Retinal pigment epithelial cell (primary cell): Measurements from ENCODE around the gene NEO1.
"Not testable (repeated sequence)": the region's sequence is repeated elsewhere in the genome, so short reads cannot be mapped to it uniquely, and the experiment has no call there.

ENCODE experiments used
- DNase-seq: peaks from one replicate; pipeline ENCODE4 v3.0.0-alpha.2; 2010; ENCODE audit warnings: low read depth
- H3K4me3 ChIP-seq: 2 replicates; pipeline ENCODE4 v1.5.1; 2011; ENCODE audit warnings: mild to moderate bottlenecking, low read length, control low read depth, moderate library complexity
- CTCF ChIP-seq: conservative IDR thresholded peaks from 2 replicates; pipeline ENCODE4 v1.5.1; 2011; ENCODE audit warnings: low read depth, low read length, control low read depth, inconsistent platforms

The NEO1 gene

GRCh38 chr15:73183071-73183470 is 130.8 kb downstream of the NEO1 start:
- no peak overlapping the region for H3K4me3 ChIP-seq
- DNase-seq: no peak
- no peak for TF ChIP-seq CTCF

DNA sequence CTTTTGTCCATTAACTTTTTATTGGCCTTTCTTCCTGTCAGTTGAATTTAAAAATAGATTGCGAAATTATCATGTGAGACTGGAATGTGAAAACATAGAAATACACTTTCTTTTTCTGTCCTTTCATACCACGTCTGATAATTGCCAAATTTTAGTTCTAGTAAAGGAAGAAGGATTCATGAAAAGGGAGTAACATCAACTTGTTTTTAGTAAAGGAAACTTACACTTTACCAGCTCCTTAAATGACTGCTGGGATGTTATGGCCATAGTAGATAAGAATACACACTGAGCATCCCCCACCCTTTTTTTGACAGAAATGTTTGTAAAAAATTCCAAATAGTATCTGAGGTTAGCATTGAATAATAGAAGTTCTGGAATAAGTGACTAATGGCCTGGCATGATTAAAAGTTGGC is 137.9 kb downstream of the NEO1 start:
- no peak for TF ChIP-seq CTCF
- no peak overlapping the region for H3K4me3 ChIP-seq
- no peak for DNase-seq

DNA sequence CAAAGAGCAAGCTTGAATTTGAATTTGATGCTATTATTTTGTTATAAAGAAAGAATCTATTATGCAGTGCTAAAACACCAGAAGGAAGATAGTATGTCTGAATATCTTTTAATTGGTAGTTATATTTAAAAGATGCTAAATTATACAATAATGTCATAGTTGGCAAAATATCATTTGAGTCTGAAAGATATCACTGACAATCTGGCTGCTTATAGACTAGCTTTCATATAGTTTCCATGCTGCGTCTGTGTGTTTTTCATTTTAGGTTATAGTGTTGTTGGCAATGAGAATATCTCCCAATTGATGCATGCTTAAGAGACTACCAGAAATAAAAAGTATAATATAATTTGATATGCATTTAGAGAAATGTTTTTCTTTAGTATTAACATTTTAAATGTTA is 142.9 kb downstream of the NEO1 start:
- no peak for TF ChIP-seq CTCF
- DNase-seq: no peak
- no peak overlapping the region for H3K4me3 ChIP-seq

GRCh38 chr15:73196113-73196512 is 143.8 kb downstream of the NEO1 start:
- no peak for TF ChIP-seq CTCF
- DNase-seq: no peak
- no peak overlapping the region for H3K4me3 ChIP-seq

GRCh38 chr15:73200339-73200738 is 148.1 kb downstream of the NEO1 start:
- TF ChIP-seq CTCF: no peak
- no peak overlapping the region for H3K4me3 ChIP-seq
- DNase-seq: no peak

DNA sequence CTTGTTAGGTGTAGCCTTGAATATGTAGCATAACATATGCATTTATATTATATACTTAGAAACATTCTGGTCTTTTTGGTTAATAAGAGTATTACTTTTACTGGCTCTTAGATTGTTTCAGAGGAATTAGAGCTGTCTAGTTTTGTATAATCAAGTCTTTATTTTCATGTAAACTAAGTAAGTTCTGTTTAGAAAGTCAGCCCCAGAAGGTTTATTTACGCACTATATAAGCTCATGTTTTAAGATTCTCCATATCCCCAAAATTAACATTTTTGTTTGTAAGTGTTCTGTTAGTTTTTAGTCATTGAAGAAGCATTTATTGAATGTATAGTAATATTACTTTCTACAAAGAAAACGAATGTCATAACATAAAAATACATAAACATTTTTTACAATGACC is 158.4 kb downstream of the NEO1 start:
- TF ChIP-seq CTCF: no peak
- DNase-seq: no peak

GRCh38 chr15:73212424-73212823 is 160.2 kb downstream of the NEO1 start:
- no peak overlapping the region for H3K4me3 ChIP-seq
- DNase-seq: no peak

More for the DNA sequence above, 158.4 kb downstream of the NEO1 start:
- H3K4me3 ChIP-seq: no peak overlapping the region

GRCh38 chr15:73221450-73221849 is 169.2 kb downstream of the NEO1 start:
- DNase-seq: not testable (repeated sequence)

More at GRCh38 chr15:73212424-73212823, 160.2 kb downstream of the NEO1 start:
- TF ChIP-seq CTCF: no peak

More at GRCh38 chr15:73221450-73221849, 169.2 kb downstream of the NEO1 start:
- not testable (repeated sequence) for H3K4me3 ChIP-seq
